Effector memory CD4-positive, alpha-beta T cell (primary cell): ENCODE data around the gene CD1C.
"Not testable (repeated sequence)": the region's sequence is repeated elsewhere in the genome, so short reads cannot be mapped to it uniquely, and the experiment has no call there.

ENCODE experiments used
- DNase-seq, 3 donors: peaks; one replicate each; pipeline ENCODE4 v3.0.0-alpha.2; 2020
- H3K27ac ChIP-seq: 2 replicates; pipeline ENCODE4 v1.7.0; 2013; ENCODE audit warnings: mild to moderate bottlenecking, low read length, moderate library complexity; ENCODE audit not compliant: insufficient read depth, poor library complexity, severe bottlenecking
- H3K27me3 ChIP-seq: replicated peaks from 2 replicates; pipeline ENCODE4 v1.7.0; 2013; ENCODE audit warnings: mild to moderate bottlenecking, low read length; ENCODE audit not compliant: insufficient read depth, control insufficient read depth, poor library complexity, severe bottlenecking
- H3K36me3 ChIP-seq: 2 replicates; pipeline ENCODE4 v1.7.0; 2013; ENCODE audit warnings: mild to moderate bottlenecking, low read length, moderate library complexity; ENCODE audit not compliant: control insufficient read depth, insufficient read depth
- H3K4me1 ChIP-seq: 2 replicates; pipeline ENCODE4 v1.7.0; 2013; ENCODE audit warnings: low read length, mild to moderate bottlenecking; ENCODE audit not compliant: control insufficient read depth, insufficient read depth, poor library complexity, severe bottlenecking
- H3K4me3 ChIP-seq: 2 replicates; pipeline ENCODE4 v1.7.0; 2013; ENCODE audit warnings: low read length, low read depth, mild to moderate bottlenecking; ENCODE audit not compliant: insufficient read depth, poor library complexity, severe bottlenecking
- H3K9me3 ChIP-seq: 2 replicates; pipeline ENCODE4 v1.7.0; 2013; ENCODE audit warnings: mild to moderate bottlenecking, low read length, moderate library complexity; ENCODE audit not compliant: control insufficient read depth

Gene CD1C

GRCh38 chr1:158274797-158275196, 14.9 kb upstream of the CD1C start:
- Histone ChIP-seq H3K4me1 (no peaks in the 10 kb centered on the region), H3K4me3 (no peak overlapping the region), H3K9me3 (no peaks in the 10 kb centered on the region), H3K27ac (no peak overlapping the region), H3K27me3 (no peaks in the 10 kb centered on the region), H3K36me3 (no peaks in the 10 kb centered on the region)
- no peak for DNase-seq

- not testable (repeated sequence) for H3K4me1 ChIP-seq, H3K36me3 ChIP-seq, H3K9me3 ChIP-seq, H3K4me3 ChIP-seq, H3K27ac ChIP-seq, DNase-seq, H3K27me3 ChIP-seq
These were observed 7.3 kb upstream of the CD1C start for GRCh38 chr1:158282421-158282820.

GRCh38 chr1:158283965-158284364, 5.8 kb upstream of the CD1C start:
- H3K4me3 ChIP-seq, result no peak overlapping the region

DNA sequence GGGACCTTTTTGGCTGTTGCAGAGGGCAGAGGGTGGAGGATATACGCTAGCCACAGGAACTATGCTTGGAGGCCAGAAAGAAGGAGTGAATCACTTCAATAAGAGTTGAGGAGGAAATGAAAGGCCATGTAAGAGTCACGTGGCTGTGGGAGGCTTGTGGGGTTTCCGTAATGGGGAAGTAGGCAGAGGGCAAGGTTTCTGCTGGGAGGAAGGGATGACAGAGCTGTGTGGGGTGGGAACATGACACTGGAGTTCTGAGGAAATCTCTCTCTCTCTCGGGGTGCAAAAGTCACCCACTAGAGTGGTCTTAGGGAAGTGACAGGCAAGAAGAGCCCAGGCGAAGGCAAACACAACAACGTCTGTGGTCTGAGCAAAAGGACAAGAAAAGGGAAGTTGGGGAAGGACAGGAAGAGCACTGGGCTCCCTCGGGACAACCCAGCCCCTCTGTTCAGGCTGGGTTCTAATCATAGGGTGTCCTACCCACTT, 3.9 kb upstream of the CD1C start:
- H3K4me1 ChIP-seq, result no peaks in the 10 kb centered on the region

More at GRCh38 chr1:158283965-158284364, 5.8 kb upstream of the CD1C start:
- no peak overlapping the region for H3K27ac ChIP-seq
- no peaks in the 10 kb centered on the region for H3K36me3 ChIP-seq
- no peaks in the 10 kb centered on the region for H3K27me3 ChIP-seq
- H3K4me1 ChIP-seq, result no peaks in the 10 kb centered on the region
- DNase-seq, result no peak
- no peaks in the 10 kb centered on the region for H3K9me3 ChIP-seq

DNA sequence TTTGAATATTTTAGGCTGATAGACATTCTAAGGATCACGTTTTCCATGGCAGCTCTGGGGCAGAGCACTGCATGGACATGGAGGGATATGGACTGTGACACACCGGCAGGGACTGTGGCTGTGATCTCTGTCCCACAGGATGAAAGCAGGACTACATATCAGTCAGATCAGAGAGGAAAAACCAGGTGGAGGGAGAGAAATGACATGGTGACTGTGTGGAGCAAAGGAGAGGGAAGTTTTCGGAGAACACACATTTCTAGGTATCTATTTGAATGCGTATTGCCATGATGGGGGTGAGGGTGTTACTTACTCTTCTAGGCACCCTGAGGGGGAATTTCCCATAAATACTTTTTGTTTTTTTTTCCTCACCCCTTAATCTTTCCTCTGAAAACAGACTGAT, 3.2 kb upstream of the CD1C start:
- Histone ChIP-seq H3K4me1 (no peaks in the 10 kb centered on the region), H3K27me3 (no peaks in the 10 kb centered on the region), H3K27ac (no peak overlapping the region), H3K4me3 (no peak overlapping the region), H3K9me3 (no peaks in the 10 kb centered on the region), H3K36me3 (no peaks in the 10 kb centered on the region)
- no peak for DNase-seq

More for the DNA sequence above, 3.9 kb upstream of the CD1C start:
- H3K4me3 ChIP-seq, result no peak overlapping the region
- DNase-seq, result no peak
- H3K27me3 ChIP-seq, result no peaks in the 10 kb centered on the region
- no peaks in the 10 kb centered on the region for H3K36me3 ChIP-seq
- no peak overlapping the region for H3K27ac ChIP-seq
- H3K9me3 ChIP-seq, result no peaks in the 10 kb centered on the region

DNA sequence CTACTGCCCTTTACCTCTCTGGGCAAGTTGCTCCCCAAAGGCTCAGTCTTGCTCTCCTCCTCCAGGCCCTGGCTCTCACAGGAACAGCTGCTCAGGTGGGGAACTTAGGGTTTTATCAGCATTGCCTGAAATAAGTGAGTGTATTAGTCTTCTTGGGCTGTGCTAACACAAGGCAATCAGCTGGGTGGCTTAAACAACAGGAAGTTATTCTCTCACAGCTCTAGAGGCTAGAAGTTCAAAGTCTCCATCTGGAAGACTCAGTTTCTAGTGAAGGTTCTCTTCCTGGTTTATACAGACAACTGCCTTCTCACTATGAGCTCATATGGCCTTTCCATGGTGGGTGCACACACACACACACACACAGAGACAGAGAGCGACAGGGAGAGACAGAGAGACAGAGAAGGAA, 2.8 kb upstream of the CD1C start:
- no peaks in the 10 kb centered on the region for H3K9me3 ChIP-seq
- H3K4me3 ChIP-seq, result no peak overlapping the region

GRCh38 chr1:158290321-158290844, 660 bp downstream of the CD1C start:
- Histone ChIP-seq H3K27me3 (no peaks in the 10 kb centered on the region), H3K4me1 (no peaks in the 10 kb centered on the region), H3K4me3 (no peak overlapping the region), H3K27ac (no peak overlapping the region), H3K36me3 (no peaks in the 10 kb centered on the region), H3K9me3 (no peaks in the 10 kb centered on the region)
- no peak for DNase-seq

More for the DNA sequence above, 2.8 kb upstream of the CD1C start:
- Histone ChIP-seq H3K27me3 (no peaks in the 10 kb centered on the region), H3K4me1 (no peaks in the 10 kb centered on the region), H3K27ac (no peak overlapping the region), H3K36me3 (no peaks in the 10 kb centered on the region)
- DNase-seq, result no peak

DNA sequence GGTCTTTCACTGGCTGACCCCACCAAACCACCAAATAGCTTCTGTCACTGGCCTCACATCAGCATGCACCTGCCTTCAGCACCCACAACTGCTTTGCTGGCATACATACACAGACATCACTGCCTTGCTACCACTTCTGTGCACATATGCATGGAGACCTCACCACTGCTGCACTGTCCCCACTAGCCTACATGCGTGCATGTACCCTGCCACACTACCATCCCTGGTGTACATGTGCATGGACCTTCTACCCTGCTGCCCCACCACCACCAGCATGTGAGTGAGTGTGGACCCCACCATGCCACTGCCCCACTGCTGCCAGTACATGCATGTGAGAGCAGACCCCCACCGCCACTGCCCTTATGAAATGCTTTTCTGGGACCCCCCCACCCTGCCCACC, 6.1 kb downstream of the CD1C start:
- no peaks in the 10 kb centered on the region for H3K27me3 ChIP-seq
- H3K4me1 ChIP-seq, result no peaks in the 10 kb centered on the region
- H3K27ac ChIP-seq, result no peak overlapping the region
- H3K9me3 ChIP-seq, result peaks cover 4% of the 10 kb centered on the region
- no peak for DNase-seq
- no peaks in the 10 kb centered on the region for H3K36me3 ChIP-seq
- no peak overlapping the region for H3K4me3 ChIP-seq

DNA sequence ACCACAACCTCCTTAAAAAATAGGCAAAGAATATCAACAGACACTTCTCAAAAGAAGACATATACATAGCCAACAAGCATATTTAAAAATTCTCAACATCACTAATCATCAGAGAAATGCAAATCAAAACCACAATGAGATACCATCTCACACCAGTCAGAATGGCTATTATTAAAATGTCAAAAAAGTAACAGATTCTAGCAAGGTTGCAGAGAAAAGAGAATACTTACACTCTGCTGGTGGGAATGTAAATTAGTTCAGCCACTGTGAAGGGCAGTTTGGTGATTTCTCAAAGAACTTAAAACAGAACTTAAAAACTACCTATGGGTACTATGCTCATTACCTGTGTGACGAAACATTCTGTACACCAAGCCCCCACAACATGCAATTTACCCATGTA, 20.9 kb downstream of the CD1C start:
- no peaks in the 10 kb centered on the region for H3K27me3 ChIP-seq
- H3K4me3 ChIP-seq, result no peak overlapping the region
- no peaks in the 10 kb centered on the region for H3K36me3 ChIP-seq
- H3K9me3 ChIP-seq, result no peaks in the 10 kb centered on the region
- no peaks in the 10 kb centered on the region for H3K4me1 ChIP-seq
- no peak overlapping the region for H3K27ac ChIP-seq
- no peak for DNase-seq

- DNase-seq, result no peak
- no peak overlapping the region for H3K27ac ChIP-seq
- H3K36me3 ChIP-seq, result no peaks in the 10 kb centered on the region
- no peaks in the 10 kb centered on the region for H3K27me3 ChIP-seq
- H3K4me3 ChIP-seq, result no peak overlapping the region
- no peaks in the 10 kb centered on the region for H3K9me3 ChIP-seq
- no peaks in the 10 kb centered on the region for H3K4me1 ChIP-seq
These were observed 21.3 kb downstream of the CD1C start for GRCh38 chr1:158311066-158311465.
